GM23248 (cell line): ENCODE measurements around the gene CFAP58. TPM values are rescaled to one million over a fixed set of nuclear protein-coding genes. Genes with fewer than 3 reads are reported as not detected.

Experiments
- DNase-seq: peaks from one replicate; pipeline ENCODE4 v3.0.0-alpha.2; 2015
- H2AFZ ChIP-seq: fragments of 200-600 bp; sonication (generic); 2 replicates; pipeline ENCODE4 v1.6.1; 2016; ENCODE audit warnings: antibody characterized with exemption
- H3F3A ChIP-seq: fragments of 200-600 bp; sonication (generic); 2 replicates; pipeline ENCODE4 v1.6.1; 2016; ENCODE audit warnings: mild to moderate bottlenecking, antibody characterized with exemption, mixed run types; ENCODE audit not compliant: insufficient read depth
- H3K27ac ChIP-seq: fragments of 200-600 bp; sonication (generic); 2 replicates; pipeline ENCODE4 v1.5.1; 2016; ENCODE audit warnings: mild to moderate bottlenecking
- H3K27me3 ChIP-seq: fragments of 200-600 bp; sonication (generic); replicated peaks from 2 replicates; pipeline ENCODE4 v1.6.1; 2016; ENCODE audit warnings: mild to moderate bottlenecking; ENCODE audit not compliant: insufficient read depth
- H3K36me3 ChIP-seq: fragments of 200-600 bp; sonication (generic); 2 replicates; pipeline ENCODE4 v1.6.1; 2016; ENCODE audit warnings: low read depth, mild to moderate bottlenecking
- H3K4me1 ChIP-seq: fragments of 200-600 bp; sonication (generic); 2 replicates; pipeline ENCODE4 v1.6.1; 2016; ENCODE audit warnings: mild to moderate bottlenecking; ENCODE audit not compliant: insufficient read depth
- H3K4me2 ChIP-seq: fragments of 200-600 bp; sonication (generic); one replicate; pipeline ENCODE4 v1.6.1; 2016; ENCODE audit warnings: mild to moderate bottlenecking; ENCODE audit not compliant: unreplicated experiment
- H3K4me3 ChIP-seq: fragments of 200-600 bp; sonication (generic); 2 replicates; pipeline ENCODE4 v1.5.1; 2016; ENCODE audit warnings: mild to moderate bottlenecking
- H3K79me2 ChIP-seq: fragments of 200-600 bp; sonication (generic); 2 replicates; pipeline ENCODE4 v1.6.1; 2016; ENCODE audit warnings: mild to moderate bottlenecking; ENCODE audit not compliant: insufficient read depth
- H3K9ac ChIP-seq: fragments of 200-600 bp; sonication (generic); 2 replicates; pipeline ENCODE4 v1.6.1; 2016; ENCODE audit warnings: mild to moderate bottlenecking
- H3K9me2 ChIP-seq: fragments of 200-600 bp; sonication (generic); 2 replicates; pipeline ENCODE4 v1.6.1; 2016; ENCODE audit warnings: mixed run types, mild to moderate bottlenecking, moderate library complexity; ENCODE audit not compliant: insufficient read depth
- H3K9me3 ChIP-seq: fragments of 200-600 bp; sonication (generic); one replicate; pipeline ENCODE4 v1.6.1; 2017; ENCODE audit warnings: low read depth
- H4K20me1 ChIP-seq: fragments of 200-600 bp; sonication (generic); 2 replicates; pipeline ENCODE4 v1.6.0; 2016; ENCODE audit not compliant: insufficient read depth
- EZH2 ChIP-seq: fragments of 200-600 bp; sonication (generic); IDR thresholded peaks from 2 replicates; pipeline ENCODE4 v1.6.1; 2018; ENCODE audit warnings: antibody characterized with exemption, mild to moderate bottlenecking; ENCODE audit not compliant: insufficient read depth, poor library complexity, severe bottlenecking
- EZH2phosphoT487 ChIP-seq: fragments of 200-600 bp; sonication (generic); IDR thresholded peaks from 2 replicates; pipeline ENCODE4 v1.6.1; 2018; ENCODE audit warnings: antibody characterized with exemption, moderate library complexity, mild to moderate bottlenecking, low read depth; ENCODE audit not compliant: insufficient read depth
- WGBS, 2 experiments: methylation state at CpG; one replicate each; pipeline ENCODE4 v1.1.6; 2015 to 2017; ENCODE audit warnings: low lambda C conversion rate in 2 of 2, low coverage in 1 of 2; ENCODE audit errors: missing lambda C conversion rate in 2 of 2; 5-methylcytosine and 5-hydroxymethylcytosine counted together
- in situ Hi-C: fragments of 300-500 bp; cut with MboI; formaldehyde crosslinking; loops from 2 replicates; pipeline ENCODE4 v1.15.0; 2020
- polyA plus RNA-seq: library from polyadenylated mRNA; unstranded; fragments of >200 nt; fragmentation: Nextera tagmentation; extraction: Ambion mirVana; gene quantifications from 2 replicates; pipeline ENCODE4 v1.2.1, GENCODE V29; 2016
- total RNA-seq: library from RNA; depleted of rRNA; stranded (reverse); fragments of >200 nt; shearing (Covaris generic); gene quantifications from 2 replicates; pipeline ENCODE4 v1.2.3, GENCODE V29; 2014

The CFAP58 gene
- total and polyA plus RNA-seq, 2 experiments from 2014 or later, result 0.22 to 0.30 TPM

DNA sequence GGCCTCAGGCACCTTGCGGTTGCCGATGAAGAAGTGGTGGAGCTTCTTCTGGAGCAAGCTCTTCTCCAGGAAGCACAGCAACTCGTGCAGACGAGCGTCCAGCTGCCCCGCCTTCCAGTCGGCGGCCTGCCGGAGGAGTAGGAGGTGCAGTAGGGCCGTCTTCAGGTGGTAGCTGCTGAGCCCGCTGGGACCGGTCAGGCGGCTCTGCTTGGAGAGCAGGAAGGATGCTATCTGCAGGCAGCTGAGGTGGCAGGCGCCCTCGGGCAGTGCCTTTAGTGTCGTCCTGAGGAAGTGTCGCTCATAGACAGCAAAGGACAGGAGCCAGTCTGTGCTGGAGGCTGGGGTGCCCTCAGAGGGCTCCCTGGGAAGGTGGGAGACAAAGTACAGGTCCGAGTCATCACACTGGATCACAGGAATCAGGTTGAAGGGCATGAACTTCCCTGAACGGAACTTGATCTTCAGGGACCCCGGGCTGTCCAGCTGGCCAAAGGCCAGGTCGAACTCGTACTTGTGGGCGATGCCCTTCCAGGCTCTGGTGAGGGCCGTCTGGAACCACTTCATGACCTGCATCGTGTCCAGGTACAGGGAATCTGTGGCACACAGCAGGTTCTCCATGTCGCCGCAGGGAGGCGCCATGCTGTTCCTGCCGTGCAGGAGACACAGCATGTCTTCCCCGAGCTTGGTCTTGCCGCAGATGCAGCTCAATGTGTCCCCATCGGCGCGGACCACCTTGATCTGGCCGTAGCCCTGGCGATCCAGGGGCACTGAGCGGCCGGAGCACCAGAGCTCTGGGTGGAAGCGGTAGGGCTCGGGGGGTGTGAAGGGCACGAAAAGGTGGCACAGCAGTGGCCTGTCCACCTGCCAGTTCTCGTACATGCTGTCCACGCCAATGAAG is 38.8 kb upstream of the CFAP58 start:
- peaks cover 9% of the 10 kb centered on the region; the same call in 1 of the 2 replicates for H3K36me3 ChIP-seq
- H4K20me1 ChIP-seq, result no peaks in the 10 kb centered on the region
- in situ Hi-C loops, result no loop called here
- no peak overlapping the region for H3K27ac ChIP-seq
- DNase-seq, result no peak
- H3K79me2 ChIP-seq, result peaks cover 97% of the 10 kb centered on the region
- H3K4me2 ChIP-seq, result no peak overlapping the region
- no peak overlapping the region for H3K9ac ChIP-seq
- H3K9me2 ChIP-seq, result no peaks in the 10 kb centered on the region
- 94 to 95% methylated on average over 38 to 43 of the region's 43 CpGs for WGBS, 2 experiments
- H2AFZ ChIP-seq, result no peak overlapping the region
- peaks cover 34% of the 10 kb centered on the region for H3K4me1 ChIP-seq
- H3K27me3 ChIP-seq, result no peaks in the 10 kb centered on the region
- TF ChIP-seq EZH2phosphoT487, result no peak
- H3K9me3 ChIP-seq, result no peaks in the 10 kb centered on the region
- H3K4me3 ChIP-seq, result no peak overlapping the region
- H3F3A ChIP-seq, result peaks cover 37% of the 10 kb centered on the region

DNA sequence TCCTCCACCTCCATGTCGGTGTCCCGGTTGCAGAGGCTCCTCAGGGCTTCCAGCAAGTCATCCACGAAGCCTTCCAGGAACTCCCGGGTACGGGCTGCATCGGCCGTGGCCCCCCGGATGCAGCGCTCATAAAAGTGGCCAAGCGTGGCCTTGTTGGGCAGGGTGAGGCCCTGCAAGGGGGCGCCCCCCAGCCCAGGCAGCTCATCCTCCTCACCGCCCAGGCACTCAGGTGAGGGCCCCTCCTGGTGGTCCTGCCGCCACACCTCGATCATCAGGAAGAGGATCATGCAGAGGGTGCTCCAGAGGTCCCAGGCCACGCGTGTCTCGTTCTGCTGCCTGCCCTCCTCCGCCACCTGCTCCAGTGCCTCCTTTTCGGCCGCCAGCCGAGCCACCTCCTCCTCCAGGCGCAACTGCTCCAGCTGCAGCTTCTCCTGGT is 38.1 kb upstream of the CFAP58 start:
- TF ChIP-seq EZH2phosphoT487 (no peak), EZH2 (no peak)
- Histone ChIP-seq H3K27me3 (no peaks in the 10 kb centered on the region), H4K20me1 (no peaks in the 10 kb centered on the region), H3K4me1 (peaks cover 33% of the 10 kb centered on the region), H3K4me2 (no peak overlapping the region), H3K36me3 (peaks cover 10% of the 10 kb centered on the region; the same call in 1 of the 2 replicates), H3K27ac (no peak overlapping the region), H2AFZ (no peak overlapping the region), H3K9me3 (no peaks in the 10 kb centered on the region), H3K4me3 (no peak overlapping the region), H3F3A (peaks cover 32% of the 10 kb centered on the region), H3K9me2 (no peaks in the 10 kb centered on the region), H3K79me2 (peaks cover 100% of the 10 kb centered on the region), H3K9ac (no peak overlapping the region)
- WGBS, 2 experiments, result 97 to 99% methylated on average over 18 to 20 of the region's 22 CpGs
- DNase-seq, result no peak
- in situ Hi-C loops, result no loop called here

- TF ChIP-seq EZH2phosphoT487 (no peak), EZH2 (no peak)
- Histone ChIP-seq H4K20me1 (no peaks in the 10 kb centered on the region), H3K27me3 (no peaks in the 10 kb centered on the region), H3K4me3 (peak overlapping the region; percentile 21; the same call in 1 of the 2 replicates), H2AFZ (no peak overlapping the region), H3K9ac (peak overlapping the region; percentile 53), H3K9me3 (no peaks in the 10 kb centered on the region), H3K9me2 (no peaks in the 10 kb centered on the region), H3K79me2 (peaks cover 100% of the 10 kb centered on the region), H3K4me2 (peak overlapping the region; percentile 46), H3K4me1 (peaks cover 29% of the 10 kb centered on the region), H3K27ac (peak overlapping the region; percentile 70), H3F3A (peaks cover 22% of the 10 kb centered on the region), H3K36me3 (peaks cover 8% of the 10 kb centered on the region; the same call in 1 of the 2 replicates)
- 82 to 84% methylated on average over 9 of the region's 9 CpGs for WGBS, 2 experiments
- DNase-seq, result no peak
- in situ Hi-C loops, result no loop called here
Measured at GRCh38 chr10:104316321-104317099, 37.1 kb upstream of the CFAP58 start.

DNA sequence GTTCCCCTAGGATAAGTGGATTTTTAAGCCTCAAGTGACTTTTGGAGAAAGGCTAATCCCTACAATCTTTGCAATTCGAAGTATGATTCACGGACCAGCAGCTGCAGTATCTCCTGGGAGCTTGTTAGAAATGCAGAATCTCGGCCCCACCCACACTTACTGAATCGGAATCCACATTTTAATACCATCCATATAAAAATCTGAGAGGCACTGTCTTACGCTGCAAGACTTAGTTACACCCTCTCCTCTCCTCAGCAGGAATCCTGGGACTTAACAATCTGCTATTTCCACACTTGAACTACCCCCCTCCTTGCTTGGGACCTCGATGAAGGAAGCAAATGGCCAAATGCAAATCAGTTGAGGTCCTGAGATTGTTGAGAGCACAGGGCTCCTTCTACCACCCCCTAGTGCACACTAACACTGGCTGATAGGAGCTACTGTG is 36.3 kb upstream of the CFAP58 start:
- Histone ChIP-seq H3F3A (peaks cover 18% of the 10 kb centered on the region), H3K4me1 (peaks cover 29% of the 10 kb centered on the region), H3K27me3 (no peaks in the 10 kb centered on the region), H3K27ac (peak overlapping the region; percentile 70), H3K9me2 (no peaks in the 10 kb centered on the region), H2AFZ (no peak overlapping the region), H4K20me1 (no peaks in the 10 kb centered on the region), H3K79me2 (peaks cover 100% of the 10 kb centered on the region), H3K36me3 (peaks cover 5% of the 10 kb centered on the region; the same call in 1 of the 2 replicates), H3K4me2 (peak overlapping the region; percentile 46), H3K4me3 (peak overlapping the region; percentile 21; the same call in 1 of the 2 replicates), H3K9ac (peak overlapping the region; percentile 53), H3K9me3 (no peaks in the 10 kb centered on the region)
- 3 to 4% methylated on average over 6 of the region's 6 CpGs for WGBS, 2 experiments
- TF ChIP-seq EZH2, result no peak
- no peak for TF ChIP-seq EZH2phosphoT487
- in situ Hi-C loops, result no loop called here
- DNase-seq, result peak; percentile 88
